Gastrocnemius medialis (tissue), 4 donors: ENCODE data around the gene SLC9A6. TPM values are rescaled to one million over a fixed set of nuclear protein-coding genes. Genes with fewer than 3 reads are reported as not detected.

Experiments
- ATAC-seq, 2 donors: fragments of 150-250 bp; one replicate each; pipeline ENCODE4 v1.9.1; 2016
- DNase-seq, 2 donors: peaks; one replicate each; pipeline ENCODE4 v3.0.0-alpha.2; 2019
- H3K27ac ChIP-seq, 4 donors: fragments of 200-600 bp; sonication (generic); 1 replicate in 1 of 4; 2 replicates in 3 of 4; pipeline ENCODE4 v1.5.1; 2016 to 2018; ENCODE audit warnings: mild to moderate bottlenecking in 2 of 4, moderate library complexity in 1 of 4
- H3K27me3 ChIP-seq, 3 donors: fragments of 200-600 bp; sonication (generic) in 2 of 3; 1 replicate in 1 of 3; 2 replicates in 2 of 3; pipeline versions ENCODE4 v1.5.1 to v1.6.0; 2016 to 2019; ENCODE audit warnings: mild to moderate bottlenecking in 1 of 3, moderate library complexity in 1 of 3
- H3K36me3 ChIP-seq, 2 donors: fragments of 200-600 bp; sonication (generic) in 1 of 2; one replicate each; pipeline ENCODE4 v1.5.1; 2017 to 2018
- H3K4me1 ChIP-seq, 2 donors: fragments of 200-600 bp; sonication (generic) in 1 of 2; one replicate each; pipeline ENCODE4 v1.5.1; 2016 to 2017; ENCODE audit warnings: mild to moderate bottlenecking in 2 of 2
- H3K4me3 ChIP-seq, 4 donors: fragments of 200-600 bp; sonication (generic) in 3 of 4; 1 replicate in 1 of 4; 2 replicates in 3 of 4; pipeline ENCODE4 v1.5.1; 2016 to 2019; ENCODE audit warnings: mild to moderate bottlenecking in 2 of 4
- H3K9me3 ChIP-seq, 3 donors: fragments of 200-600 bp; sonication (generic) in 2 of 3; 1 replicate in 1 of 3; 2 replicates in 2 of 3; pipeline ENCODE4 v1.5.1; 2016 to 2019
- CTCF ChIP-seq, 5 experiments: fragments of 450-650 bp in 3 of 5; fragments of 200-600 bp in 2 of 5; sonication (generic) in 2 of 5; IDR thresholded peaks in 4 of 5; conservative IDR thresholded peaks in 1 of 5; 1 replicate in 4 of 5; 2 replicates in 1 of 5; pipeline ENCODE4 v1.5.1; 2016 to 2019; ENCODE audit warnings: antibody characterized with exemption in 5 of 5, mild to moderate bottlenecking in 3 of 5, moderate library complexity in 3 of 5
- POLR2A ChIP-seq, 2 donors: fragments of 450-650 bp; IDR thresholded peaks; one replicate each; pipeline ENCODE4 v1.6.1; 2017; ENCODE audit warnings: antibody characterized with exemption in 2 of 2, mild to moderate bottlenecking in 2 of 2, moderate library complexity in 2 of 2
- in situ Hi-C, 4 donors: fragments of 200-750 bp; cut with MboI; loops; one replicate each; pipeline versions ENCODE4 v1.15.0 to v1.8.0; 2017; ENCODE audit warnings: low sequenced_read_pairs in 4 of 4
- intact Hi-C: fragments of 100-400 bp; cut with DNase I; formaldehyde crosslinking; loops from one replicate; pipeline ENCODE4 v1.15.1; 2023; ENCODE audit warnings: low total_unique reads
- total RNA-seq, 4 donors: library from RNA; depleted of rRNA; stranded (reverse); fragments of >200 nt; gene quantifications; one replicate each; pipeline versions ENCODE4 v1.1.0 to v1.2.3, GENCODE V29; 2016

Gene SLC9A6
- total RNA-seq, 4 donors from 2014 or later = 13.3 to 18.7 (median 15.2) TPM

GRCh38 chrX:136021160-136021559 lies 35.9 kb downstream of the SLC9A6 start:
- Histone ChIP-seq H3K4me3 (no peak overlapping the region), H3K9me3 (no peaks in the 10 kb centered on the region), H3K4me1 (no peaks in the 10 kb centered on the region), H3K36me3 (peaks cover 0 to 4% of the 10 kb centered on the region in 2 donors), H3K27ac (no peak overlapping the region), H3K27me3 (no peaks in the 10 kb centered on the region)
- TF ChIP-seq CTCF (IDR thresholded peaks at IDR 0.05 in 4 of 5, conservative IDR thresholded peaks at IDR 0.05 in 1 of 5) (no peak), POLR2A (IDR thresholded peaks at IDR 0.05) (no peak)
- DNase-seq = no peak
- in situ Hi-C loops (loop anchor here in 2 of 4 donors (25.0 kb wide), 2 partner anchors 241 to 466 kb away; partner anchors contain the start of genes BRS3 (in 1 of the 2), HTATSF1 (in 1 of the 2) and MAP7D3 (in 1 of the 2)), intact Hi-C loops (no loop called here)
- no peak for ATAC-seq

- Histone ChIP-seq H3K9me3 (no peaks in the 10 kb centered on the region), H3K27me3 (no peaks in the 10 kb centered on the region), H3K36me3 (no peaks in the 10 kb centered on the region), H3K4me1 (no peaks in the 10 kb centered on the region), H3K4me3 (no peak overlapping the region), H3K27ac (no peak overlapping the region)
- TF ChIP-seq POLR2A (IDR thresholded peaks at IDR 0.05) (no peak), CTCF (IDR thresholded peaks at IDR 0.05 in 4 of 5, conservative IDR thresholded peaks at IDR 0.05 in 1 of 5) (no peak)
- no peak for ATAC-seq
- intact Hi-C loops = no loop called here
- in situ Hi-C loops = loop anchor here in 2 of 4 donors (25.0 kb wide), 2 partner anchors 240 to 465 kb away; partner anchors contain the start of genes BRS3 (in 1 of the 2), HTATSF1 (in 1 of the 2) and MAP7D3 (in 1 of the 2)
- DNase-seq = no peak
Observed at GRCh38 chrX:136021903-136022302, 36.7 kb downstream of the SLC9A6 start.

GRCh38 chrX:136025091-136025490 lies 39.9 kb downstream of the SLC9A6 start:
- Histone ChIP-seq H3K9me3 (no peaks in the 10 kb centered on the region), H3K27ac (no peak overlapping the region), H3K4me3 (no peak overlapping the region), H3K4me1 (peaks cover 0 to 3% of the 10 kb centered on the region in 2 donors), H3K27me3 (no peaks in the 10 kb centered on the region), H3K36me3 (no peaks in the 10 kb centered on the region)
- intact Hi-C loops = no loop called here
- TF ChIP-seq CTCF (IDR thresholded peaks at IDR 0.05 in 4 of 5, conservative IDR thresholded peaks at IDR 0.05 in 1 of 5) (no peak), POLR2A (IDR thresholded peaks at IDR 0.05) (no peak)
- ATAC-seq = no peak
- in situ Hi-C loops = loop anchor here in 3 of 4 donors (5.0 to 25.0 kb wide), 3 partner anchors 137 to 237 kb away; partner anchors contain the start of gene MAP7D3 (in 1 of the 3)
- no peak for DNase-seq

GRCh38 chrX:136028383-136028984 lies 43.2 kb downstream of the SLC9A6 start:
- H3K4me3 ChIP-seq = no peak overlapping the region
- DNase-seq = no peak
- H3K27me3 ChIP-seq = no peaks in the 10 kb centered on the region
- H3K9me3 ChIP-seq = no peaks in the 10 kb centered on the region
- peaks cover 9 to 19% of the 10 kb centered on the region in 2 donors for H3K4me1 ChIP-seq
- in situ Hi-C loops = loop anchor here in 3 of 4 donors (5.0 to 25.0 kb wide), 3 partner anchors 134 to 234 kb away; partner anchors contain the start of gene MAP7D3 (in 1 of the 3)
- no peak for TF ChIP-seq POLR2A (IDR thresholded peaks at IDR 0.05)
- peak; percentile 37 to 70 (median 47) for TF ChIP-seq CTCF (IDR thresholded peaks at IDR 0.05 in 4 of 5, conservative IDR thresholded peaks at IDR 0.05 in 1 of 5)
- H3K36me3 ChIP-seq = no peaks in the 10 kb centered on the region
- intact Hi-C loops = loop anchor here (1.0 to 2.0 kb wide), 3 partner anchors 135 to 240 kb away; no protein-coding TSS in a partner anchor
- peak; percentile 64 to 72 for ATAC-seq
- peak overlapping the region in 1 of 4 donors; percentile 70 for H3K27ac ChIP-seq
